HCT116 (cell line): ENCODE data around the gene RCAN3.

Source experiments
- CEBPB ChIP-seq: IDR thresholded peaks from 2 replicates; pipeline ENCODE4 v1.6.1; 2012; ENCODE audit warnings: low read depth
- MAX ChIP-seq: IDR thresholded peaks from 2 replicates; pipeline ENCODE4 v1.6.1; 2012
- POLR2A ChIP-seq: IDR thresholded peaks from 2 replicates; pipeline ENCODE4 v1.7.0; 2011; ENCODE audit warnings: borderline replicate concordance; ENCODE audit not compliant: insufficient read depth, insufficient read length; ENCODE audit errors: extremely low read depth
- RAD21 ChIP-seq: IDR thresholded peaks from 2 replicates; pipeline ENCODE4 v1.6.1; 2012; ENCODE audit warnings: low read depth, mild to moderate bottlenecking
- TF ChIP-seq, protein P1 (sequence below), 3 experiments: fragments of 200-600 bp in 1 of 3; sonication (generic) in 1 of 3; IDR thresholded peaks in 2 of 3; conservative IDR thresholded peaks in 1 of 3; 2 replicates each; pipeline ENCODE4 v1.5.1; 2012 to 2017; ENCODE audit warnings: low read depth in 2 of 3, low read length in 2 of 3, antibody characterized with exemption in 1 of 3, borderline replicate concordance in 1 of 3, control low read depth in 1 of 3, mild to moderate bottlenecking in 1 of 3, mixed read lengths in 1 of 3, mixed run types in 1 of 3, moderate library complexity in 1 of 3; ENCODE audit not compliant: insufficient read depth in 1 of 3
- TF ChIP-seq, protein P2 (sequence below): IDR thresholded peaks from 2 replicates; pipeline ENCODE4 v1.6.1; 2011; ENCODE audit warnings: mild to moderate bottlenecking, low read length, moderate library complexity; ENCODE audit not compliant: insufficient replicate concordance; ENCODE audit errors: extremely low read depth

- TF ChIP-seq, protein P1, sequence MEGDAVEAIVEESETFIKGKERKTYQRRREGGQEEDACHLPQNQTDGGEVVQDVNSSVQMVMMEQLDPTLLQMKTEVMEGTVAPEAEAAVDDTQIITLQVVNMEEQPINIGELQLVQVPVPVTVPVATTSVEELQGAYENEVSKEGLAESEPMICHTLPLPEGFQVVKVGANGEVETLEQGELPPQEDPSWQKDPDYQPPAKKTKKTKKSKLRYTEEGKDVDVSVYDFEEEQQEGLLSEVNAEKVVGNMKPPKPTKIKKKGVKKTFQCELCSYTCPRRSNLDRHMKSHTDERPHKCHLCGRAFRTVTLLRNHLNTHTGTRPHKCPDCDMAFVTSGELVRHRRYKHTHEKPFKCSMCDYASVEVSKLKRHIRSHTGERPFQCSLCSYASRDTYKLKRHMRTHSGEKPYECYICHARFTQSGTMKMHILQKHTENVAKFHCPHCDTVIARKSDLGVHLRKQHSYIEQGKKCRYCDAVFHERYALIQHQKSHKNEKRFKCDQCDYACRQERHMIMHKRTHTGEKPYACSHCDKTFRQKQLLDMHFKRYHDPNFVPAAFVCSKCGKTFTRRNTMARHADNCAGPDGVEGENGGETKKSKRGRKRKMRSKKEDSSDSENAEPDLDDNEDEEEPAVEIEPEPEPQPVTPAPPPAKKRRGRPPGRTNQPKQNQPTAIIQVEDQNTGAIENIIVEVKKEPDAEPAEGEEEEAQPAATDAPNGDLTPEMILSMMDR (IDR thresholded peaks at IDR 0.05 in 2 of 3, conservative IDR thresholded peaks at IDR 0.05 in 1 of 3; ENCODE audit: borderline replicate concordance in 1 of 3, insufficient read depth in 1 of 3, low read depth in 2 of 3, low read length in 2 of 3), result no peak
- TF ChIP-seq MAX, result no peak
- TF ChIP-seq POLR2A, result no peak
- no peak for TF ChIP-seq CEBPB
- no peak for TF ChIP-seq RAD21
- TF ChIP-seq, protein P2, sequence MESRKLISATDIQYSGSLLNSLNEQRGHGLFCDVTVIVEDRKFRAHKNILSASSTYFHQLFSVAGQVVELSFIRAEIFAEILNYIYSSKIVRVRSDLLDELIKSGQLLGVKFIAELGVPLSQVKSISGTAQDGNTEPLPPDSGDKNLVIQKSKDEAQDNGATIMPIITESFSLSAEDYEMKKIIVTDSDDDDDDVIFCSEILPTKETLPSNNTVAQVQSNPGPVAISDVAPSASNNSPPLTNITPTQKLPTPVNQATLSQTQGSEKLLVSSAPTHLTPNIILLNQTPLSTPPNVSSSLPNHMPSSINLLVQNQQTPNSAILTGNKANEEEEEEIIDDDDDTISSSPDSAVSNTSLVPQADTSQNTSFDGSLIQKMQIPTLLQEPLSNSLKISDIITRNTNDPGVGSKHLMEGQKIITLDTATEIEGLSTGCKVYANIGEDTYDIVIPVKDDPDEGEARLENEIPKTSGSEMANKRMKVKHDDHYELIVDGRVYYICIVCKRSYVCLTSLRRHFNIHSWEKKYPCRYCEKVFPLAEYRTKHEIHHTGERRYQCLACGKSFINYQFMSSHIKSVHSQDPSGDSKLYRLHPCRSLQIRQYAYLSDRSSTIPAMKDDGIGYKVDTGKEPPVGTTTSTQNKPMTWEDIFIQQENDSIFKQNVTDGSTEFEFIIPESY, result no peak
These were observed 3.2 kb downstream of the RCAN3 start for GRCh38 chr1:24505816-24506215.
